Measurements from ENCODE around the gene CAPN10. TPM values are rescaled to one million over a fixed set of nuclear protein-coding genes. Genes with fewer than 3 reads are reported as not detected.

Gene CAPN10
- total RNA-seq, 1 experiment from 2014 or later = 61.3 TPM

- TF ChIP-seq ETV6 (CRISPR knock-in tag; IDR thresholded peaks at IDR 0.05) = no peak
- no peak for TF ChIP-seq FOXJ3 (CRISPR knock-in tag; IDR thresholded peaks at IDR 0.05; ENCODE audit: borderline replicate concordance)
- no peak for TF ChIP-seq MAX (CRISPR knock-in tag; IDR thresholded peaks at IDR 0.05)
- TF ChIP-seq NR3C1 (CRISPR knock-in tag; conservative IDR thresholded peaks at IDR 0.05; ENCODE audit: low read depth) = no peak
- TF ChIP-seq ATF3 (CRISPR knock-in tag; conservative IDR thresholded peaks at IDR 0.05) = no peak
- no peak for TF ChIP-seq MLX (CRISPR knock-in tag; IDR thresholded peaks at IDR 0.05)
- no peak for TF ChIP-seq AFF4 (CRISPR knock-in tag; IDR thresholded peaks at IDR 0.05; ENCODE audit: borderline replicate concordance)
- no peak for TF ChIP-seq FOXK1 (CRISPR knock-in tag; IDR thresholded peaks at IDR 0.05)
- TF ChIP-seq ZNF281 (CRISPR knock-in tag; IDR thresholded peaks at IDR 0.05) = no peak
- TF ChIP-seq ZNF423 (CRISPR knock-in tag; IDR thresholded peaks at IDR 0.05) = no peak
- no peak for TF ChIP-seq ZNF416 (CRISPR knock-in tag; IDR thresholded peaks at IDR 0.05)
- TF ChIP-seq NR1H2 (CRISPR knock-in tag; IDR thresholded peaks at IDR 0.05) = no peak
- no peak for TF ChIP-seq ZNF121 (CRISPR knock-in tag; IDR thresholded peaks at IDR 0.05)
- no peak for TF ChIP-seq ZBTB43 (CRISPR knock-in tag; IDR thresholded peaks at IDR 0.05)
- TF ChIP-seq HMGXB4 (CRISPR knock-in tag; IDR thresholded peaks at IDR 0.05) = no peak
- no peak for TF ChIP-seq PREB (CRISPR knock-in tag; IDR thresholded peaks at IDR 0.05; ENCODE audit: borderline replicate concordance)
- TF ChIP-seq USF1 (CRISPR knock-in tag; IDR thresholded peaks at IDR 0.05) = no peak
- no peak for TF ChIP-seq E2F4 (CRISPR knock-in tag; IDR thresholded peaks at IDR 0.05; ENCODE audit: borderline replicate concordance, low read depth)
- ChIA-PET CTCF (no interaction called here), POLR2A (no interaction called here)
- H3K36me3 Mint-ChIP-seq = peaks cover 21% of the 10 kb centered on the region
- peaks cover 37% of the 10 kb centered on the region for H3K9me3 Mint-ChIP-seq
- ATAC-seq = no peak
- DNase-seq (ENCODE audit: low spot score) = no peak
- H3K4me3 Mint-ChIP-seq = no peak overlapping the region
- H3K27ac Mint-ChIP-seq = no peak overlapping the region
- H3K27me3 Mint-ChIP-seq (ENCODE audit: low read depth) = peaks cover 10% of the 10 kb centered on the region
- no peaks in the 10 kb centered on the region for H3K4me1 Mint-ChIP-seq
Measured at GRCh38 chr2:240635121-240635997, 48.8 kb downstream of the CAPN10 start.
